ENCODE data around the gene STARD5. TPM values are rescaled to one million over a fixed set of nuclear protein-coding genes. Genes with fewer than 3 reads are reported as not detected.

Gene STARD5
- total and polyA plus RNA-seq, 2 of the 4 experiments (the other 2 are of a cell fraction) = 5.0 to 22.8 TPM

GRCh38 chr15:81297603-81298575 is 26.1 kb downstream of the STARD5 start (continued):
- TF ChIP-seq RCOR1 (IDR thresholded peaks at IDR 0.05; ENCODE audit: insufficient replicate concordance, low read length) = no peak

GRCh38 chr15:81297147-81297572 is 26.8 kb downstream of the STARD5 start:
- Histone ChIP-seq H2BK120ac (ENCODE audit: low read depth, low read length) (no peak overlapping the region), H3K36me3 (ENCODE audit: control insufficient read depth, insufficient read depth, low read length) (peaks cover 21% of the 10 kb centered on the region; the same call in 1 of the 2 replicates), H3K9ac (ENCODE audit: low read depth, low read length) (no peak overlapping the region), H2BK5ac (ENCODE audit: low read depth, low read length, poor library complexity, severe bottlenecking) (no peak overlapping the region), H3K18ac (ENCODE audit: low read depth, low read length) (no peak overlapping the region), H3K9me1 (ENCODE audit: insufficient read depth, low read length) (peaks cover 15% of the 10 kb centered on the region), H2AK5ac (ENCODE audit: low read depth, low read length) (no peak overlapping the region), H3K4me2 (ENCODE audit: low read depth, low read length) (no peak overlapping the region), H3K27me3 (ENCODE audit: control insufficient read depth, insufficient read depth, low read length) (no peaks in the 10 kb centered on the region), H3K4me1 (ENCODE audit: control insufficient read depth, insufficient read depth, low read length) (no peaks in the 10 kb centered on the region), H3K56ac (ENCODE audit: extremely low read depth, insufficient read depth, low read length) (no peak overlapping the region), H4K20me1 (ENCODE audit: insufficient read depth, low read length) (no peaks in the 10 kb centered on the region), H2AK9ac (replicated peaks; ENCODE audit: low read depth, low read length, poor library complexity) (peak overlapping the region; percentile 47), H3K4ac (ENCODE audit: low read depth, low read length) (no peak overlapping the region), H4K5ac (ENCODE audit: low read depth, low read length) (no peak overlapping the region), H3K4me3 (ENCODE audit: insufficient read depth, low read depth, low read length) (no peak overlapping the region), H3K23ac (ENCODE audit: low read depth, low read length) (no peak overlapping the region), H4K8ac (ENCODE audit: low read depth in 2 of 2, low read length in 2 of 2) (no peak overlapping the region), H2BK15ac (ENCODE audit: low read depth, low read length) (no peak overlapping the region), H3K9me3 (ENCODE audit: control insufficient read depth, insufficient read depth, low read length) (no peaks in the 10 kb centered on the region), H3K79me1 (ENCODE audit: low read depth in 1 of 2, low read length in 2 of 2) (no peaks in the 10 kb centered on the region), H2BK20ac (ENCODE audit: low read depth, low read length) (no peak overlapping the region), H3K27ac (ENCODE audit: insufficient read depth, low read length) (no peak overlapping the region), H4K91ac (ENCODE audit: insufficient read depth, low read depth, low read length) (no peak overlapping the region), H2AFZ (replicated peaks; ENCODE audit: low read length, poor library complexity) (no peak overlapping the region), H3K14ac (replicated peaks; ENCODE audit: low read depth, low read length) (0 out of 2 replicates have a peak overlapping the region, but pooled peaks have one; percentile 25)
- peak; percentile 24 for DNase-seq
- CTCF ChIA-PET = no interaction called here
- WGBS, 2 experiments (ENCODE audit: extremely low coverage in 2 of 2, insufficient read length in 1 of 2) = no CpG with 5 or more reads among the region's 3 CpGs
- no peak for TF ChIP-seq SMC3 (IDR thresholded peaks at IDR 0.05; ENCODE audit: low read depth, low read length)
- no peak for TF ChIP-seq RAD21 (IDR thresholded peaks at IDR 0.05; ENCODE audit: low read length)
- TF ChIP-seq CEBPB (IDR thresholded peaks at IDR 0.05; ENCODE audit: low read depth, low read length) = peak; percentile 47; the same call in 1 of the 2 replicates
- TF ChIP-seq MXI1 (IDR thresholded peaks at IDR 0.05; ENCODE audit: borderline replicate concordance, low read depth, low read length) = no peak
- BruUV-seq (replicated peaks) = no TSS peak
- POLR2A ChIA-PET (ENCODE audit: unreplicated experiment) = no interaction called here
- dilution Hi-C loops (cut with HindIII; ENCODE audit: low sequenced_read_pairs, unreplicated experiment) = no loop called here
- in situ Hi-C loops (cut with MboI; ENCODE audit: low sequenced_read_pairs) = no loop called here
- no peak for ATAC-seq (ENCODE audit: low read depth)
- intact Hi-C loops (cut with micrococcal nuclease) = no loop called here

Data from IMR-90 (cell line).